GM23248 (cell line): ENCODE results near the gene CDC27. TPM values are rescaled to one million over a fixed set of nuclear protein-coding genes. Genes with fewer than 3 reads are reported as not detected.
"Not testable (repeated sequence)": the region's sequence is repeated elsewhere in the genome, so short reads cannot be mapped to it uniquely, and the experiment has no call there.

Experiments
- DNase-seq: peaks from one replicate; pipeline ENCODE4 v3.0.0-alpha.2; 2015
- H2AFZ ChIP-seq: fragments of 200-600 bp; sonication (generic); 2 replicates; pipeline ENCODE4 v1.6.1; 2016; ENCODE audit warnings: antibody characterized with exemption
- H3F3A ChIP-seq: fragments of 200-600 bp; sonication (generic); 2 replicates; pipeline ENCODE4 v1.6.1; 2016; ENCODE audit warnings: mild to moderate bottlenecking, antibody characterized with exemption, mixed run types; ENCODE audit not compliant: insufficient read depth
- H3K27ac ChIP-seq: fragments of 200-600 bp; sonication (generic); 2 replicates; pipeline ENCODE4 v1.5.1; 2016; ENCODE audit warnings: mild to moderate bottlenecking
- H3K27me3 ChIP-seq: fragments of 200-600 bp; sonication (generic); replicated peaks from 2 replicates; pipeline ENCODE4 v1.6.1; 2016; ENCODE audit warnings: mild to moderate bottlenecking; ENCODE audit not compliant: insufficient read depth
- H3K36me3 ChIP-seq: fragments of 200-600 bp; sonication (generic); 2 replicates; pipeline ENCODE4 v1.6.1; 2016; ENCODE audit warnings: low read depth, mild to moderate bottlenecking
- H3K4me1 ChIP-seq: fragments of 200-600 bp; sonication (generic); 2 replicates; pipeline ENCODE4 v1.6.1; 2016; ENCODE audit warnings: mild to moderate bottlenecking; ENCODE audit not compliant: insufficient read depth
- H3K4me2 ChIP-seq: fragments of 200-600 bp; sonication (generic); one replicate; pipeline ENCODE4 v1.6.1; 2016; ENCODE audit warnings: mild to moderate bottlenecking; ENCODE audit not compliant: unreplicated experiment
- H3K4me3 ChIP-seq: fragments of 200-600 bp; sonication (generic); 2 replicates; pipeline ENCODE4 v1.5.1; 2016; ENCODE audit warnings: mild to moderate bottlenecking
- H3K79me2 ChIP-seq: fragments of 200-600 bp; sonication (generic); 2 replicates; pipeline ENCODE4 v1.6.1; 2016; ENCODE audit warnings: mild to moderate bottlenecking; ENCODE audit not compliant: insufficient read depth
- H3K9ac ChIP-seq: fragments of 200-600 bp; sonication (generic); 2 replicates; pipeline ENCODE4 v1.6.1; 2016; ENCODE audit warnings: mild to moderate bottlenecking
- H3K9me2 ChIP-seq: fragments of 200-600 bp; sonication (generic); 2 replicates; pipeline ENCODE4 v1.6.1; 2016; ENCODE audit warnings: mixed run types, mild to moderate bottlenecking, moderate library complexity; ENCODE audit not compliant: insufficient read depth
- H3K9me3 ChIP-seq: fragments of 200-600 bp; sonication (generic); one replicate; pipeline ENCODE4 v1.6.1; 2017; ENCODE audit warnings: low read depth
- H4K20me1 ChIP-seq: fragments of 200-600 bp; sonication (generic); 2 replicates; pipeline ENCODE4 v1.6.0; 2016; ENCODE audit not compliant: insufficient read depth
- EZH2 ChIP-seq: fragments of 200-600 bp; sonication (generic); IDR thresholded peaks from 2 replicates; pipeline ENCODE4 v1.6.1; 2018; ENCODE audit warnings: antibody characterized with exemption, mild to moderate bottlenecking; ENCODE audit not compliant: insufficient read depth, poor library complexity, severe bottlenecking
- EZH2phosphoT487 ChIP-seq: fragments of 200-600 bp; sonication (generic); IDR thresholded peaks from 2 replicates; pipeline ENCODE4 v1.6.1; 2018; ENCODE audit warnings: antibody characterized with exemption, moderate library complexity, mild to moderate bottlenecking, low read depth; ENCODE audit not compliant: insufficient read depth
- WGBS, 2 experiments: methylation state at CpG; one replicate each; pipeline ENCODE4 v1.1.6; 2015 to 2017; ENCODE audit warnings: low lambda C conversion rate in 2 of 2, low coverage in 1 of 2; ENCODE audit errors: missing lambda C conversion rate in 2 of 2; 5-methylcytosine and 5-hydroxymethylcytosine counted together
- in situ Hi-C: fragments of 300-500 bp; cut with MboI; formaldehyde crosslinking; loops from 2 replicates; pipeline ENCODE4 v1.15.0; 2020
- polyA plus RNA-seq: library from polyadenylated mRNA; unstranded; fragments of >200 nt; fragmentation: Nextera tagmentation; extraction: Ambion mirVana; gene quantifications from 2 replicates; pipeline ENCODE4 v1.2.1, GENCODE V29; 2016
- total RNA-seq: library from RNA; depleted of rRNA; stranded (reverse); fragments of >200 nt; shearing (Covaris generic); gene quantifications from 2 replicates; pipeline ENCODE4 v1.2.3, GENCODE V29; 2014

The CDC27 gene
- total and polyA plus RNA-seq, 2 experiments from 2014 or later = 91.5 to 106 TPM

GRCh38 chr17:47172696-47173565, 16.2 kb downstream of the CDC27 start:
- no peak overlapping the region for H3K4me2 ChIP-seq
- no peak overlapping the region for H3K4me3 ChIP-seq
- H3F3A ChIP-seq = peaks cover 6% of the 10 kb centered on the region; the same call in 1 of the 2 replicates
- H3K9me3 ChIP-seq = no peaks in the 10 kb centered on the region
- H3K9me2 ChIP-seq = no peaks in the 10 kb centered on the region
- H3K27ac ChIP-seq = 0 out of 2 replicates have a peak overlapping the region, but pooled peaks have one; percentile 2
- 0 out of 2 replicates have a peak, but pooled peaks cover 5% of the 10 kb centered on the region for H3K4me1 ChIP-seq
- peaks cover 38% of the 10 kb centered on the region for H3K36me3 ChIP-seq
- H2AFZ ChIP-seq = no peak overlapping the region
- no peak overlapping the region for H3K9ac ChIP-seq
- 73 to 78% methylated on average over 2 of the region's 2 CpGs for WGBS, 2 experiments
- H3K79me2 ChIP-seq = peaks cover 100% of the 10 kb centered on the region
- no peaks in the 10 kb centered on the region for H3K27me3 ChIP-seq
- no peak for TF ChIP-seq EZH2phosphoT487
- TF ChIP-seq EZH2 = no peak
- DNase-seq = peak; percentile 5
- in situ Hi-C loops = no loop called here
- H4K20me1 ChIP-seq = peaks cover 12% of the 10 kb centered on the region; the same call in 1 of the 2 replicates

DNA sequence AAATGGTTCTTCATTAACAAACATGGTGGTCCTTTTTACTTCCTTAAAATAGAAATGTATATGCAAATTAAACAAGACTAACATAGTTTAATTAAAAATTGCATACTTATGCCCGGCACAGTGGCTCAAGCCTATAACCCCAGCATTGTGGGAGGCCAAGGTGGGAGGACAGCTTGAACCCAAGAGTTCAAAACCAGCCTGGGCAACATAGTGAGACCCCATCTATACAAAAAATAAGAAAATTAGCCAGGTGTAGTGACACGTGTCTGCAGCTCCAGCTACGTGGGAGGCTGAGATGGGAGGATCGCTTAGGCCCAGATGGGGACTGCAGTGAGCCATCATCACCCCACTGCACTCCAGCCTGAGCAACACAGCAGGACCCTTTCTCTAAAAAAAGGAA, 18.4 kb downstream of the CDC27 start:
- no peak overlapping the region for H3K4me2 ChIP-seq
- WGBS, 2 experiments = 69 to 72% methylated on average over 4 of the region's 4 CpGs
- no peak overlapping the region for H2AFZ ChIP-seq
- no peaks in the 10 kb centered on the region for H3K9me2 ChIP-seq
- H3K4me1 ChIP-seq = 0 out of 2 replicates have a peak, but pooled peaks cover 5% of the 10 kb centered on the region
- H3K27me3 ChIP-seq = no peaks in the 10 kb centered on the region
- peaks cover 10% of the 10 kb centered on the region; the same call in 1 of the 2 replicates for H3F3A ChIP-seq
- TF ChIP-seq EZH2phosphoT487 = no peak
- TF ChIP-seq EZH2 = no peak
- H3K79me2 ChIP-seq = peaks cover 100% of the 10 kb centered on the region
- H3K4me3 ChIP-seq = no peak overlapping the region
- in situ Hi-C loops = no loop called here
- H3K9ac ChIP-seq = no peak overlapping the region
- no peak for DNase-seq
- peaks cover 44% of the 10 kb centered on the region for H3K36me3 ChIP-seq
- H3K27ac ChIP-seq = no peak overlapping the region
- no peaks in the 10 kb centered on the region; the same call in 1 of the 2 replicates for H4K20me1 ChIP-seq
- H3K9me3 ChIP-seq = no peaks in the 10 kb centered on the region

GRCh38 chr17:47168896-47169295, 20.2 kb downstream of the CDC27 start:
- H3K4me2 ChIP-seq, H3K9me3 ChIP-seq, H3K4me3 ChIP-seq, H3K27me3 ChIP-seq, H3K9me2 ChIP-seq, H3K27ac ChIP-seq, H3K9ac ChIP-seq, DNase-seq, H3K4me1 ChIP-seq, H2AFZ ChIP-seq, H4K20me1 ChIP-seq, in situ Hi-C loops: not testable (repeated sequence)
- Histone ChIP-seq H3K79me2 (peaks cover 100% of the 10 kb centered on the region), H3F3A (peaks cover 10% of the 10 kb centered on the region; the same call in 1 of the 2 replicates), H3K36me3 (peaks cover 48% of the 10 kb centered on the region)
- 70 to 77% methylated on average over 3 to 4 of the region's 4 CpGs for WGBS, 2 experiments

DNA sequence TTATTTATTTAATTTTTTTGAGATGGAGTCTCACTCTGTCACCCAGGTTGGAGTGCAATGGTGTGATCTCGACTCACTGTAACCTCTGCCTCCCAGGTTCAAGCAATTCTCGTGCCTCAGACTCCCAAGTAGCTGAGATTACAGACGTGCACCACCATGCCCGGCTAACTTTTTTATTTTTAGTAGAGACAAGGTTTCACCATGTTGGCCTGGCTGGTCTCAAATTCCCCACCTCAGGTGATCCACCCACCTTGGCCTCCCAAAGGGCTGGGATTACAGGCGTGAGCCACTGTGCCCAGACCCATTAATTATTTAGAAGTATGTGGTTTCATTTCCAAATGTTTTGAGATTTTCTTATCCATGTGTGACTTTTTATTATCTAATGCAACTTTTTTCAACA, 22.2 kb downstream of the CDC27 start:
- H3K9me2 ChIP-seq, in situ Hi-C loops, H3K4me3 ChIP-seq, H3K9me3 ChIP-seq, H3K4me1 ChIP-seq, H3K4me2 ChIP-seq, H3F3A ChIP-seq, H3K27ac ChIP-seq, H3K27me3 ChIP-seq, H2AFZ ChIP-seq, H4K20me1 ChIP-seq, DNase-seq, H3K9ac ChIP-seq: not testable (repeated sequence)
- H3K79me2 ChIP-seq = peaks cover 100% of the 10 kb centered on the region
- peaks cover 52% of the 10 kb centered on the region for H3K36me3 ChIP-seq
- WGBS, 2 experiments = 93 to 95% methylated on average over 5 of the region's 5 CpGs
